ENCODE results near the gene TIMM23. TPM values are rescaled to one million over a fixed set of nuclear protein-coding genes. Genes with fewer than 3 reads are reported as not detected.
A peak's percentile ranks its signal among the peaks of the same experiment; 100 is the strongest.

TIMM23 gene
- total and polyA plus RNA-seq, 10 of the 15 experiments (the other 5 are each of a cell fraction or from before 2014, with no cell fraction given): 90.0 to 228 (median 120) TPM

DNA sequence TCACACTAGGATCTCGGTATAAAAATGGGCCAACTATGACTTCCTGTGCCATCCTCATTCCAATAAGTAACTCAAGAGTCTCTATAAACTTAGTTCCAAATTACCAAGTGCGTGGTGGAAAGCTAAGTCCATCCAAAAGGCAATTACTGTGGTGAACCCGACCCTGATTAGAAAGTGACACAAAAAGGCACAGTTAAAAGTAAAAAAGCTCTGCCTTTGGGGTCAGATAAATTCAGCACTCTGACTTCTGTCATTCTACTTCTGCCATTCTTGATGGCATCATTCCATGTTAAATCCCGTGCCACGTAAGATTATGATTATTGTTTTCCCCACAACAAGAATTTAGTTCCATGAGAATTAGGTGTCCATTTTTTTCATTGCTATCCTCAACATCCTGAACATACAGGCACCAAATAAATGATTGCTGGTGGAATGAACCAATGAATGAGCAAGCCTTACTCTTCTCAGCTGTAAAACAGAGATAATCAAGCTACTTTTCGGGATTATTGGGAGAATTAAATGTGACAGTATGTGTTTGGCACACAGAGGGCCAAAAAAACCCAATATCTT, 57.3 kb downstream of the TIMM23 start:
- TSS peak; percentile 66 for BruUV-seq (replicated peaks)
- no peaks in the 10 kb centered on the region; the same call in 1 of the 2 replicates for H4K20me1 ChIP-seq (ENCODE audit: control insufficient read depth, insufficient read depth)
- 0 out of 4 replicates have a peak, but pooled peaks cover 0 to 3% of the 10 kb centered on the region in 2 experiments for H3K36me3 ChIP-seq (ENCODE audit: control insufficient read depth in 2 of 2, insufficient read depth in 2 of 2, low read length in 1 of 2)
- H3K4me1 ChIP-seq (ENCODE audit: control insufficient read depth, insufficient read depth, low read length): no peaks in the 10 kb centered on the region; the same call in none of the 2 replicates
- H2AFZ ChIP-seq (ENCODE audit: control insufficient read depth, low read depth, low read length): no peak overlapping the region
- SMC1A ChIA-PET (ENCODE audit: uncharacterized antibody, unreplicated experiment): interaction anchor here (0.5 to 2.3 kb wide), 5 partner anchors 11 to 47 kb away, joined by 3 to 12 read pairs (median 3); no protein-coding TSS in a partner anchor
- RAD21 ChIA-PET (ENCODE audit: unreplicated experiment): interaction anchor here (0.7 to 2.0 kb wide), 7 partner anchors 20 to 779 kb away, joined by 3 to 9 read pairs (median 4); no protein-coding TSS in a partner anchor
- no peak for FAIRE-seq
- in situ Hi-C loops (cut with MboI) (loop anchor here (5.0 to 10.0 kb wide), 3 partner anchors 567 to 1025 kb away; partner anchors contain the start of gene ZNF22), intact Hi-C loops (cut with micrococcal nuclease; ENCODE audit: unreplicated experiment) (loop anchor here (2.0 to 10.0 kb wide), 2 partner anchors 565 to 795 kb away; no protein-coding TSS in a partner anchor)
- no peaks in the 10 kb centered on the region for H3K27me3 ChIP-seq (replicated peaks in 1 of 2; ENCODE audit: control insufficient read depth in 2 of 2, insufficient read depth in 2 of 2, low read length in 1 of 2)
- CTCF ChIA-PET: interaction anchor here (1.2 to 4.5 kb wide), 14 partner anchors 10 to 794 kb away, joined by 3 to 60 read pairs (median 8); partner anchors contain the start of gene ZFAND4
- DNase-seq (ENCODE audit: low read depth, low spot score): no peak
- peak overlapping the region; percentile 73 for H3K4me3 ChIP-seq
- no peak for ATAC-seq
- peak overlapping the region; percentile 73 for H3K4me2 ChIP-seq (ENCODE audit: control insufficient read depth, insufficient read depth)
- POLR2A ChIA-PET: interaction anchor here (0.7 to 1.4 kb wide), 4 partner anchors 13 to 58 kb away, joined by 3 to 4 read pairs (median 3); partner anchors contain the start of gene TIMM23
- TF ChIP-seq POLR2AphosphoS2 (IDR thresholded peaks at IDR 0.05; ENCODE audit: low read depth, low read length) (0 out of 2 replicates have a peak, but pooled peaks have one; percentile 12), YBX1 (IDR thresholded peaks at IDR 0.05) (no peak)
- peak overlapping the region; percentile 80 for H3K27ac ChIP-seq (ENCODE audit: control insufficient read depth, insufficient read depth)
- H3K79me2 ChIP-seq (ENCODE audit: control insufficient read depth, insufficient read depth, low read length): peaks cover 56% of the 10 kb centered on the region
- H3K9ac ChIP-seq (ENCODE audit: control insufficient read depth, insufficient read depth, low read length): peak overlapping the region; percentile 89
- H3K9me3 ChIP-seq (replicated peaks; ENCODE audit: control insufficient read depth, insufficient read depth, low read length): no peaks in the 10 kb centered on the region
- WGBS (ENCODE audit: insufficient coverage, insufficient replicate concordance, low lambda C conversion rate, missing lambda C conversion rate): under 1% methylated on average over 6 of the region's 6 CpGs

DNA sequence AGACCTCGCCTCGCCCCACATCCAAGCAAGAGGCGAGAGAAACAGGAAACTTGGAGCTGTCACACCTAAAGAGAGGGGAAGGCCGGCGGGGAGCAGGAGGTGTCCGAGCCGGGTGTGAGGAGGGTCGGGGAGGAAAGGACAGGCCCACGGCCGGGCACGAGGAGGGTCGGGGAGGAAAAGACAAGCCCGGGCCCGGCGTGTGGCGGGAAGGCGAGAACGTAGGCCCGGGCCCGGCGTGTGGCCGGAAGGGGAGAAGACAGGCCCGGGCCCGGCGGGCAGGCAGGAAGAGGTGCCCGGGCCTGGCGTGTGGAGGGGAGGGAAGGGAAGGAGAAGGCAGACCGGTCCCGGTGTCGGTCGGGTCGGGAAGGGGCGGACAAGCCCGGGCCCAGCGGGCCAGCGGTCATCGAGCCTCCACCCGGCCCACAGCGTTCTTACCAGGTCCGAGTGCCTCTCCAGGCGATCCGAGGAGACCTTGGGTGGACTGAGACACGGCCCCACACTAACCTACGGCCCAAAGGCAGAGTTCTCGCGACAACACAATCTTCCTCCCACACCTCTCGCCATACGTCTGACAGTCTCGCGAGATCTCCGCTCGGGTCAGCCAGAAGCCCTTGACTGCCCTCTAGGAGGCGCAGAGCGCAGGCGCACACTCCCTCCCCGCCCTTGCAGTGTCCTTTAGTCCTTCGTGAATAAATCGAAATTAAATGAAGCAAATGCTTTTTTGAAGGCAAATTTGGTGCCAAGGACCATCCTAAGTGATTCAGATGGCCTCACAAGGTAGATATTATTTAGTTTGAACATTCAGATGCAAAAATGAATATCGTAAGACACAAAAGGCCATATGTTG, 58.0 kb downstream of the TIMM23 start, which contains the start of gene NCOA4:
TSS of gene NCOA4 (minus strand) at position 533 of the 847 bp plus-strand sequence. CDS start 13,943 bp downstream, outside the sequence.
- H3K36me3 ChIP-seq (ENCODE audit: control insufficient read depth in 2 of 2, insufficient read depth in 2 of 2, low read length in 1 of 2): no peaks in the 10 kb centered on the region
- 2% methylated on average over 50 of the region's 59 CpGs for WGBS (ENCODE audit: insufficient coverage, insufficient replicate concordance, low lambda C conversion rate, missing lambda C conversion rate)
- H3K79me2 ChIP-seq (ENCODE audit: control insufficient read depth, insufficient read depth, low read length): peaks cover 49% of the 10 kb centered on the region
- no peaks in the 10 kb centered on the region for H3K9me3 ChIP-seq (replicated peaks; ENCODE audit: control insufficient read depth, insufficient read depth, low read length)
- peak; percentile 97 for ATAC-seq
- no TSS peak for BruUV-seq (replicated peaks)
- intact Hi-C loops (cut with micrococcal nuclease; ENCODE audit: unreplicated experiment): no loop called here
- peak within 1 kb of the TSS; percentile 89 for H3K9ac ChIP-seq (ENCODE audit: control insufficient read depth, insufficient read depth, low read length)
- H3K4me1 ChIP-seq (ENCODE audit: control insufficient read depth, insufficient read depth, low read length): no peaks in the 10 kb centered on the region; the same call in none of the 2 replicates
- H3K27ac ChIP-seq (ENCODE audit: control insufficient read depth, insufficient read depth): peak within 1 kb of the TSS; percentile 80
- in situ Hi-C loops (cut with MboI): no loop called here
- peak within 1 kb of the TSS; percentile 97 for H2AFZ ChIP-seq (ENCODE audit: control insufficient read depth, low read depth, low read length)
- no peaks in the 10 kb centered on the region for H4K20me1 ChIP-seq (ENCODE audit: control insufficient read depth, insufficient read depth)
- ChIA-PET RAD21 (ENCODE audit: unreplicated experiment) (interaction anchor here (0.9 to 1.8 kb wide), 2 partner anchors 47 to 780 kb away, joined by 3 to 9 read pairs; no protein-coding TSS in a partner anchor), SMC1A (ENCODE audit: uncharacterized antibody, unreplicated experiment) (interaction anchor here (2.3 kb wide), 1 partner anchor 13 kb away, joined by 12 read pairs; no protein-coding TSS in a partner anchor), CTCF (interaction anchor here (1.5 to 4.5 kb wide), 10 partner anchors 9 to 795 kb away, joined by 3 to 60 read pairs (median 10); partner anchors contain the start of gene ZFAND4), POLR2A (interaction anchor here (1.3 kb wide), 1 partner anchor 24 kb away, joined by 4 read pairs; no protein-coding TSS in a partner anchor)
- no peaks in the 10 kb centered on the region for H3K27me3 ChIP-seq (replicated peaks in 1 of 2; ENCODE audit: control insufficient read depth in 2 of 2, insufficient read depth in 2 of 2, low read length in 1 of 2)
- DNase-seq (ENCODE audit: low read depth, low spot score): peak; percentile 95
- H3K4me3 ChIP-seq: peak within 1 kb of the TSS; percentile 73
- no peak for FAIRE-seq
- peak within 1 kb of the TSS; percentile 95 for H3K4me2 ChIP-seq (ENCODE audit: control insufficient read depth, insufficient read depth)
- TF ChIP-seq NRF1 (conservative IDR thresholded peaks at IDR 0.05; ENCODE audit: low read depth, low read length): peak; percentile 56
- TF ChIP-seq, protein P1, sequence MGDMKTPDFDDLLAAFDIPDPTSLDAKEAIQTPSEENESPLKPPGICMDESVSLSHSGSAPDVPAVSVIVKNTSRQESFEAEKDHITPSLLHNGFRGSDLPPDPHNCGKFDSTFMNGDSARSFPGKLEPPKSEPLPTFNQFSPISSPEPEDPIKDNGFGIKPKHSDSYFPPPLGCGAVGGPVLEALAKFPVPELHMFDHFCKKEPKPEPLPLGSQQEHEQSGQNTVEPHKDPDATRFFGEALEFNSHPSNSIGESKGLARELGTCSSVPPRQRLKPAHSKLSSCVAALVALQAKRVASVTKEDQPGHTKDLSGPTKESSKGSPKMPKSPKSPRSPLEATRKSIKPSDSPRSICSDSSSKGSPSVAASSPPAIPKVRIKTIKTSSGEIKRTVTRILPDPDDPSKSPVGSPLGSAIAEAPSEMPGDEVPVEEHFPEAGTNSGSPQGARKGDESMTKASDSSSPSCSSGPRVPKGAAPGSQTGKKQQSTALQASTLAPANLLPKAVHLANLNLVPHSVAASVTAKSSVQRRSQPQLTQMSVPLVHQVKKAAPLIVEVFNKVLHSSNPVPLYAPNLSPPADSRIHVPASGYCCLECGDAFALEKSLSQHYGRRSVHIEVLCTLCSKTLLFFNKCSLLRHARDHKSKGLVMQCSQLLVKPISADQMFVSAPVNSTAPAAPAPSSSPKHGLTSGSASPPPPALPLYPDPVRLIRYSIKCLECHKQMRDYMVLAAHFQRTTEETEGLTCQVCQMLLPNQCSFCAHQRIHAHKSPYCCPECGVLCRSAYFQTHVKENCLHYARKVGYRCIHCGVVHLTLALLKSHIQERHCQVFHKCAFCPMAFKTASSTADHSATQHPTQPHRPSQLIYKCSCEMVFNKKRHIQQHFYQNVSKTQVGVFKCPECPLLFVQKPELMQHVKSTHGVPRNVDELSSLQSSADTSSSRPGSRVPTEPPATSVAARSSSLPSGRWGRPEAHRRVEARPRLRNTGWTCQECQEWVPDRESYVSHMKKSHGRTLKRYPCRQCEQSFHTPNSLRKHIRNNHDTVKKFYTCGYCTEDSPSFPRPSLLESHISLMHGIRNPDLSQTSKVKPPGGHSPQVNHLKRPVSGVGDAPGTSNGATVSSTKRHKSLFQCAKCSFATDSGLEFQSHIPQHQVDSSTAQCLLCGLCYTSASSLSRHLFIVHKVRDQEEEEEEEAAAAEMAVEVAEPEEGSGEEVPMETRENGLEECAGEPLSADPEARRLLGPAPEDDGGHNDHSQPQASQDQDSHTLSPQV (IDR thresholded peaks at IDR 0.05): no peak
